HepG2 (cell line): ENCODE measurements around the gene A2ML1. TPM values are rescaled to one million over a fixed set of nuclear protein-coding genes. Genes with fewer than 3 reads are reported as not detected.

Source experiments
- ATAC-seq: fragments of 200-7000 bp; cut with Tn5 transposase; 3 replicates; pipeline ENCODE4 v1.9.1; 2020; ENCODE audit warnings: mild to moderate bottlenecking, moderate library complexity
- BruUV-seq: library from RNA; stranded (reverse); fragments of 400-500 nt; replicated peaks from 2 replicates; lab custom pipeline; 2021; lab: Mats Ljungman, UMichigan
- CTCF ChIA-PET: fragments of 300-600 bp; formaldehyde crosslinking; extraction: SDS; loops from one replicate; lab custom pipeline; 2021; ENCODE audit warnings: low total read pairs, inconsistent platforms, low intra/inter-chr PET ratio; lab: Yijun Ruan, JAX
- POLR2A ChIA-PET: fragments of 350-600 bp; sonication (Branson Sonifier 250); formaldehyde crosslinking; loops from one replicate; lab custom pipeline; 2020; ENCODE audit warnings: antibody characterized with exemption, inconsistent platforms; lab: Yijun Ruan, JAX
- DNase-seq: peaks from one replicate; pipeline ENCODE4 v3.0.0-alpha.2; 2015; ENCODE audit warnings: low spot score
- FAIRE-seq: peaks from 3 replicates; lab custom pipeline; 2011; peaks lifted over from hg19 to GRCh38; lab: Jason Lieb, UNC
- H2AFZ ChIP-seq: one replicate; pipeline ENCODE4 v1.6.1; 2011; ENCODE audit warnings: low read length, inconsistent platforms
- H3K27ac ChIP-seq: fragments of 300-600 bp; 3 replicates; pipeline ENCODE4 v1.8.0; 2011; ENCODE audit warnings: mixed run types, mild to moderate bottlenecking, mixed read lengths, low read length, inconsistent platforms; ENCODE audit not compliant: insufficient read depth; ENCODE audit errors: extremely low read length
- H3K27me3 ChIP-seq, 2 experiments: fragments of 200-600 bp in 1 of 2; 2 replicates in 1 of 2; 3 replicates in 1 of 2; pipeline versions ENCODE4 v1.6.0 to v1.8.0; 2011; ENCODE audit warnings: low read length in 2 of 2, mild to moderate bottlenecking in 2 of 2, moderate library complexity in 2 of 2, inconsistent platforms in 1 of 2; ENCODE audit not compliant: insufficient read depth in 2 of 2, control insufficient read depth in 1 of 2
- H3K36me3 ChIP-seq, 2 experiments: fragments of 200-600 bp in 1 of 2; replicated peaks in 1 of 2; 2 replicates in 1 of 2; 3 replicates in 1 of 2; pipeline versions ENCODE4 v1.5.1 to v1.8.0; 2011; ENCODE audit warnings: low read length in 2 of 2, inconsistent platforms in 1 of 2; ENCODE audit not compliant: insufficient read depth in 2 of 2, control insufficient read depth in 1 of 2
- H3K4me1 ChIP-seq: 2 replicates; pipeline ENCODE4 v1.5.1; 2012; ENCODE audit warnings: low read length, inconsistent platforms; ENCODE audit not compliant: insufficient read depth
- H3K4me2 ChIP-seq: 2 replicates; pipeline ENCODE4 v1.6.0; 2011; ENCODE audit warnings: low read depth, low read length, inconsistent platforms
- H3K4me3 ChIP-seq, 3 experiments: fragments of 200-600 bp in 1 of 3; sonication (generic), shearing (Covaris generic) in 1 of 3; replicated peaks in 1 of 3; 2 replicates each; pipeline ENCODE4 v1.5.1; 2011 to 2016; ENCODE audit warnings: low read length in 3 of 3, inconsistent platforms in 2 of 3, low read depth in 2 of 3, mild to moderate bottlenecking in 2 of 3, control low read depth in 1 of 3, mixed read lengths in 1 of 3; ENCODE audit not compliant: insufficient read depth in 1 of 3
- H3K79me2 ChIP-seq: one replicate; pipeline ENCODE4 v1.6.1; 2011; ENCODE audit warnings: low read length, inconsistent platforms; ENCODE audit not compliant: insufficient read depth
- H3K9ac ChIP-seq: 2 replicates; pipeline ENCODE4 v1.6.0; 2011; ENCODE audit warnings: mild to moderate bottlenecking, low read depth, low read length, inconsistent platforms; ENCODE audit not compliant: insufficient read depth
- H3K9me3 ChIP-seq: 2 replicates; pipeline ENCODE4 v1.5.1; 2012; ENCODE audit warnings: mild to moderate bottlenecking, low read length
- H4K20me1 ChIP-seq: 2 replicates; pipeline ENCODE4 v1.6.0; 2011; ENCODE audit warnings: inconsistent platforms, mild to moderate bottlenecking, low read length, moderate library complexity; ENCODE audit not compliant: insufficient read depth
- ATF1 ChIP-seq: IDR thresholded peaks from 2 replicates; pipeline ENCODE4 v1.6.1; 2016; ENCODE audit warnings: mild to moderate bottlenecking, control low read depth
- DNMT3B ChIP-seq: conservative IDR thresholded peaks from 2 replicates; pipeline ENCODE4 v1.6.1; 2016; ENCODE audit warnings: missing biosample characterization, control low read depth
- FOXK1 ChIP-seq: sonication (generic); formaldehyde crosslinking; IDR thresholded peaks from 2 replicates; pipeline ENCODE4 v1.4.0; 2020; ENCODE audit warnings: low read depth, missing genetic modification reagents, borderline replicate concordance
- SP2 ChIP-seq: sonication (generic); formaldehyde crosslinking; IDR thresholded peaks from 2 replicates; pipeline ENCODE4 v1.5.1; 2020; ENCODE audit warnings: mild to moderate bottlenecking, missing genetic modification reagents
- TCF12 ChIP-seq, 2 experiments: fragments of 450-650 bp in 1 of 2; sonication (generic) in 1 of 2; formaldehyde crosslinking in 1 of 2; IDR thresholded peaks; 2 replicates each; pipeline versions ENCODE4 v1.6.1 to v1.8.0; 2017 to 2022; ENCODE audit warnings: antibody characterized with exemption in 1 of 2, mild to moderate bottlenecking in 1 of 2, missing genetic modification reagents in 1 of 2, moderate library complexity in 1 of 2
- TFE3 ChIP-seq: IDR thresholded peaks from 2 replicates; pipeline ENCODE4 v1.6.1; 2016
- ZNF143 ChIP-seq: sonication (generic); formaldehyde crosslinking; IDR thresholded peaks from 2 replicates; pipeline ENCODE4 v1.4.0; 2020; ENCODE audit warnings: missing genetic modification reagents
- ZNF207 ChIP-seq: fragments of 450-650 bp; IDR thresholded peaks from 2 replicates; pipeline ENCODE4 v1.6.1; 2016; ENCODE audit warnings: antibody characterized with exemption, borderline replicate concordance
- ZNF260 ChIP-seq: sonication (generic); formaldehyde crosslinking; IDR thresholded peaks from 2 replicates; pipeline ENCODE4 v1.4.0; 2020; ENCODE audit warnings: missing genetic modification reagents, low read depth, mild to moderate bottlenecking, borderline replicate concordance
- ZNF343 ChIP-seq: sonication (generic); formaldehyde crosslinking; IDR thresholded peaks from 2 replicates; pipeline ENCODE4 v1.4.0; 2020; ENCODE audit warnings: mild to moderate bottlenecking, missing genetic modification reagents
- ZNF501 ChIP-seq: sonication (generic); formaldehyde crosslinking; IDR thresholded peaks from 2 replicates; pipeline ENCODE4 v1.5.1; 2020; ENCODE audit warnings: mild to moderate bottlenecking, moderate library complexity, missing genetic modification reagents
- ZNF557 ChIP-seq: sonication (generic); formaldehyde crosslinking; IDR thresholded peaks from 2 replicates; pipeline ENCODE4 v1.4.0; 2020; ENCODE audit warnings: missing genetic modification reagents
- ZNF780A ChIP-seq: sonication (generic); formaldehyde crosslinking; IDR thresholded peaks from 2 replicates; pipeline ENCODE4 v1.8.0; 2022; ENCODE audit warnings: mild to moderate bottlenecking, missing genetic modification reagents, moderate library complexity
- WGBS: methylation state at CpG from one replicate; pipeline ENCODE4 v1.1.6; 2017; ENCODE audit warnings: low lambda C conversion rate; 5-methylcytosine and 5-hydroxymethylcytosine counted together
- in situ Hi-C: cut with HindIII; loops from 2 replicates; pipeline ENCODE4 v1.10.0; 2017; ENCODE audit warnings: low pct_unique_long_range_greater_than_20kb; ENCODE audit not compliant: extremely low pct_ligation_motif_present
- intact Hi-C: fragments of 100-400 bp; cut with micrococcal nuclease; formaldehyde crosslinking; loops from one replicate; pipeline ENCODE4 v1.10.0; 2022; ENCODE audit not compliant: unreplicated experiment
- polyA plus RNA-seq, 8 experiments: library from polyadenylated mRNA; depleted of rRNA in 3 of 8; stranded (reverse) in 7 of 8; unstranded in 1 of 8; fragments of >200 nt; fragmentation: Illumina TruSeq in 4 of 8; extraction: Trizol in 4 of 8; gene quantifications; 2 replicates each; pipeline versions ENCODE4 v1.2.1 to v1.2.3, GENCODE V29; 2011 to 2016; ENCODE audit warnings: low read depth in 4 of 8, missing spikeins in 1 of 8, mixed read lengths in 1 of 8; ENCODE audit not compliant: insufficient read depth in 1 of 8
- total RNA-seq, 5 experiments: library from RNA; depleted of rRNA; stranded (reverse); fragments of >200 nt; fragmentation: Illumina TruSeq; extraction: Trizol; gene quantifications; 2 replicates each; pipeline ENCODE4 v1.2.3, GENCODE V29; 2016; ENCODE audit warnings: low read depth in 1 of 5

A2ML1 gene
- total and polyA plus RNA-seq, 2 of the 13 experiments (the other 11 are each of a cell fraction or from before 2014, with no cell fraction given), result not detected

GRCh38 chr12:8886502-8887284 is 64.3 kb downstream of the A2ML1 start:
- Histone ChIP-seq H3K4me3 (no peak overlapping the region), H2AFZ (no peak overlapping the region), H3K36me3 (no peaks in the 10 kb centered on the region), H4K20me1 (no peaks in the 10 kb centered on the region), H3K79me2 (no peaks in the 10 kb centered on the region), H3K27me3 (peaks cover 0 to 4% of the 10 kb centered on the region in 2 experiments; a peak in 1 of 5 replicates), H3K4me2 (no peak overlapping the region), H3K27ac (no peak overlapping the region), H3K9me3 (no peaks in the 10 kb centered on the region), H3K9ac (no peak overlapping the region), H3K4me1 (no peaks in the 10 kb centered on the region)
- no TSS peak for BruUV-seq
- in situ Hi-C loops, result no loop called here
- TF ChIP-seq FOXK1 (CRISPR knock-in tag) (no peak), SP2 (CRISPR knock-in tag) (no peak), ZNF207 (no peak), ZNF343 (CRISPR knock-in tag) (no peak), TCF12 (IDR thresholded peaks at IDR 0.05) (no peak), TCF12 (CRISPR knock-in tag; IDR thresholded peaks at IDR 0.05) (no peak), ZNF780A (CRISPR knock-in tag) (no peak), ZNF557 (CRISPR knock-in tag) (no peak), ATF1 (CRISPR knock-in tag) (no peak), ZNF260 (CRISPR knock-in tag) (no peak), DNMT3B (no peak), TFE3 (CRISPR knock-in tag) (no peak), ZNF501 (CRISPR knock-in tag) (no peak), ZNF143 (CRISPR knock-in tag) (no peak)
- WGBS, result 14% methylated on average over 6 of the region's 6 CpGs
- CTCF ChIA-PET, result no interaction called here
- intact Hi-C loops, result no loop called here
- no peak for DNase-seq
- FAIRE-seq, result no peak
- no peak for ATAC-seq
- POLR2A ChIA-PET, result no interaction called here
